KMS-11 (cell line): Measurements from ENCODE around the gene MEGF11.

Experiments used
- H2AFZ ChIP-seq: fragments of 200-600 bp; sonication (generic); 2 replicates; pipeline ENCODE4 v1.6.1; 2016; ENCODE audit warnings: antibody characterized with exemption, mixed run types, low read depth
- H3K27ac ChIP-seq: fragments of 200-600 bp; sonication (generic); 2 replicates; pipeline ENCODE4 v1.6.1; 2016; ENCODE audit warnings: mild to moderate bottlenecking, mixed run types
- H3K27me3 ChIP-seq: fragments of 200-600 bp; sonication (generic); 2 replicates; pipeline ENCODE4 v1.6.1; 2017; ENCODE audit warnings: mild to moderate bottlenecking, low read depth, mixed run types, moderate library complexity; ENCODE audit not compliant: insufficient read depth
- H3K36me3 ChIP-seq: fragments of 200-600 bp; sonication (generic); 2 replicates; pipeline ENCODE4 v1.6.1; 2017; ENCODE audit warnings: mild to moderate bottlenecking, mixed run types; ENCODE audit not compliant: insufficient read depth
- H3K4me1 ChIP-seq: fragments of 200-600 bp; sonication (generic); 2 replicates; pipeline ENCODE4 v1.6.1; 2016; ENCODE audit warnings: mild to moderate bottlenecking, low read depth, mixed run types; ENCODE audit not compliant: poor library complexity, severe bottlenecking
- H3K4me2 ChIP-seq: fragments of 200-600 bp; sonication (generic); 2 replicates; pipeline ENCODE4 v1.7.0; 2016; ENCODE audit warnings: mild to moderate bottlenecking, mixed run types
- H3K4me3 ChIP-seq: fragments of 200-600 bp; sonication (generic); IDR thresholded peaks from 2 replicates; pipeline ENCODE4 v1.6.1; 2017; ENCODE audit warnings: low read depth, low read length, mixed read lengths; ENCODE audit not compliant: insufficient read depth
- H3K79me2 ChIP-seq: fragments of 200-600 bp; sonication (generic); 2 replicates; pipeline ENCODE4 v1.6.1; 2016; ENCODE audit warnings: low read depth, mixed run types; ENCODE audit not compliant: insufficient read depth
- H3K9ac ChIP-seq: fragments of 200-600 bp; sonication (generic); 2 replicates; pipeline ENCODE4 v1.6.1; 2016; ENCODE audit warnings: mild to moderate bottlenecking, mixed run types
- H4K20me1 ChIP-seq: fragments of 200-600 bp; sonication (generic); 2 replicates; pipeline ENCODE4 v1.6.1; 2016; ENCODE audit warnings: mild to moderate bottlenecking, mixed run types; ENCODE audit not compliant: insufficient read depth
- TF ChIP-seq, protein P1 (sequence below): fragments of 200-600 bp; sonication (generic); conservative IDR thresholded peaks from 2 replicates; pipeline ENCODE4 v1.6.1; 2017; ENCODE audit warnings: low read depth, mild to moderate bottlenecking, antibody characterized with exemption, low read length, moderate library complexity, mixed read lengths

The MEGF11 gene

DNA sequence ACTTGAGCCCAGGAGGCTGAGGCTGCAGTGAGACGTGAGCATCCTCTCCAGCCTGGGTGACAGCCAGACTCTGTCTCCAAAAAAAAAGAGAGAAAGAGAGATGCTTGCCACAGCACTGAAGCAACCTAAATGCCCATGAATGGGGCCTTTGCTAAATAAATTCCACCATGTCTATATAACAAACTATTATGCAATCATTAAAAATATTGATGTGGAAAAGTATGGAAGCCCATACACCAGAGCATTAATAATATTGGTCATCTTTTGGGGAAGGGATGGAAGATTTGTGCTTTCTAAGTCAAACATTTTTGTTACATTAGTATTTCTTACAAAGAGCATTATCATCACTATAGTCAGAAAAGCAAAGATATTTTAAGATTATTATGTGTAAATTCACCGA is 116.6 kb downstream of the MEGF11 start:
- H3K4me1 ChIP-seq = no peaks in the 10 kb centered on the region
- no peak overlapping the region for H3K4me3 ChIP-seq
- no peaks in the 10 kb centered on the region for H4K20me1 ChIP-seq
- no peak overlapping the region for H3K9ac ChIP-seq
- H3K27ac ChIP-seq = no peak overlapping the region
- no peak overlapping the region for H3K4me2 ChIP-seq
- no peaks in the 10 kb centered on the region for H3K79me2 ChIP-seq
- no peaks in the 10 kb centered on the region for H3K36me3 ChIP-seq
- no peaks in the 10 kb centered on the region for H3K27me3 ChIP-seq
- TF ChIP-seq, protein P1, sequence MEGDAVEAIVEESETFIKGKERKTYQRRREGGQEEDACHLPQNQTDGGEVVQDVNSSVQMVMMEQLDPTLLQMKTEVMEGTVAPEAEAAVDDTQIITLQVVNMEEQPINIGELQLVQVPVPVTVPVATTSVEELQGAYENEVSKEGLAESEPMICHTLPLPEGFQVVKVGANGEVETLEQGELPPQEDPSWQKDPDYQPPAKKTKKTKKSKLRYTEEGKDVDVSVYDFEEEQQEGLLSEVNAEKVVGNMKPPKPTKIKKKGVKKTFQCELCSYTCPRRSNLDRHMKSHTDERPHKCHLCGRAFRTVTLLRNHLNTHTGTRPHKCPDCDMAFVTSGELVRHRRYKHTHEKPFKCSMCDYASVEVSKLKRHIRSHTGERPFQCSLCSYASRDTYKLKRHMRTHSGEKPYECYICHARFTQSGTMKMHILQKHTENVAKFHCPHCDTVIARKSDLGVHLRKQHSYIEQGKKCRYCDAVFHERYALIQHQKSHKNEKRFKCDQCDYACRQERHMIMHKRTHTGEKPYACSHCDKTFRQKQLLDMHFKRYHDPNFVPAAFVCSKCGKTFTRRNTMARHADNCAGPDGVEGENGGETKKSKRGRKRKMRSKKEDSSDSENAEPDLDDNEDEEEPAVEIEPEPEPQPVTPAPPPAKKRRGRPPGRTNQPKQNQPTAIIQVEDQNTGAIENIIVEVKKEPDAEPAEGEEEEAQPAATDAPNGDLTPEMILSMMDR = no peak
- no peak overlapping the region for H2AFZ ChIP-seq

DNA sequence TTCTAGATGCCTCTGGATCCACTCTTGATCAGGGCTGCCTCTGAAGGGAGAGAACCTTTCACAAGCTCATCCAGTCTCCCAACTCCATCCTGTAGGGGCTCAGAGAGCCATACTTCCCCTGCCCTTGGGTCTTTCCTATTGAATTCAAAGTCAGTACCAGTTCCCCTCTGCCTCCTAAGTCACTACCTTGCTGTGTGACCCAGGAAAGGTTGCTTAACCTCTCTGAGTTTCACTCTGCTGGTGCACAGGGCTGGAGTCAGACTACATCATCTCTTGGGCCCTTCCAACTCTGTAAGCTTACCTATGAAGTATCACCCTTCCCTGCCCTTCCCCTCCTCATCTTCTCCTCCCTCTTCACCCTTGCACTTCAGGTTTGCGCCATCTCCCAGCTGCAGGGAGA is 117.9 kb downstream of the MEGF11 start:
- Histone ChIP-seq H3K36me3 (no peaks in the 10 kb centered on the region), H3K9ac (no peak overlapping the region), H3K79me2 (no peaks in the 10 kb centered on the region), H2AFZ (no peak overlapping the region), H3K27me3 (no peaks in the 10 kb centered on the region; the same call in 1 of the 2 replicates), H3K4me2 (no peak overlapping the region), H3K4me3 (no peak overlapping the region), H4K20me1 (no peaks in the 10 kb centered on the region), H3K4me1 (no peaks in the 10 kb centered on the region), H3K27ac (no peak overlapping the region)
- TF ChIP-seq, protein P1 = no peak

DNA sequence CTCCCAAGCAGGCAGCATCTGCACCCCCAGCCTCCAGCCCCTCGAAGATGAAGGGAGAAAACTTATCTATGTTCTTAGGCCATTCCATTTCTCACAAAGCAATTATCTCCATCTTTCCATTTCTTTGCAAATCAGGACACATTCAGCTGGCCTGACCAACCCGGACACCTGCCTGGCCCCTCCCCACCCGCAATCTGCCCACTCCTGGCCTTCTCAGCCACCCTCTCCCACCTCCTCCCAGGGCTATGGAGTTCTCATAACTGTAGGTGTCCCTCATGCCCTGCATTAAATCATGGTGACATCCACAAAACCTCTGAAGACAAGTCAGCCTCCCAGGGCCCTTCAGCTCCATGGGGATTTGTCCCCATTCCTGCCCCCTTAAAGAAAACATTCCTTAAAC is 119.3 kb downstream of the MEGF11 start:
- Histone ChIP-seq H3K79me2 (no peaks in the 10 kb centered on the region), H3K4me3 (no peak overlapping the region), H3K4me2 (no peak overlapping the region), H3K4me1 (no peaks in the 10 kb centered on the region), H3K27me3 (peaks cover 3% of the 10 kb centered on the region), H4K20me1 (no peaks in the 10 kb centered on the region), H2AFZ (no peak overlapping the region), H3K27ac (no peak overlapping the region), H3K9ac (no peak overlapping the region), H3K36me3 (no peaks in the 10 kb centered on the region)
- TF ChIP-seq, protein P1 = no peak

DNA sequence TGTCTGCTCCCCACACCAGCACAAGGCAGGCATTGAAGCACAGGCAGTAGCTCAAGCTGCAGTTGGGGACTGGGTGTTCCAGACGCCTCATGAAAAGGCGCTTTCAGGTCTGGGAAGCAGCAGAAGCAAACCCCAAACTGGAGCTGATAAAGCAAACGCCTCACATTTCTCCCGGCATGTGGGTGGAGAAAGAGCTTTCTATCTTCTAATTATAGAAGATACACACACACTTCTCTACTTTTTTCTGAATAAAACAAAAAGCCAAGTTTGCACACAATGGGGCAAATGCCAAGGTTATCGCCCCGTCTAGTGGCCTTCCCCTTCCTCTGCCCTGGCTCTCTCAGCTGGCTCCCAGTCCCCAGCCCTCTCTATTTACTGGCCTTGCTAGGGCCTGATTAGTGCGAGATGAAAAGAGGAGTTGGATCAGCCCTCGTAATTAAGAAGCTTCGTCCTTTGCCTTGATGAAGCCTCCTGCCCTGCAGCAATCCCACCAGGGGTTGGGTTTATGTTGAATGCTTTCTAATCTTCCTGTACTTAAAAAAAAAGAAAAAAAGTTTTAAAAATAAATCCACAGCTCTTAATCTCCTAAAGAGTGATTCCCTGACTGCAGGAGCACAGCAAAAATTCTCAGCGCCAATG is 120.2 kb downstream of the MEGF11 start:
- Histone ChIP-seq H3K27me3 (peaks cover 3% of the 10 kb centered on the region), H3K79me2 (no peaks in the 10 kb centered on the region), H3K27ac (no peak overlapping the region), H2AFZ (no peak overlapping the region), H3K9ac (no peak overlapping the region), H3K36me3 (no peaks in the 10 kb centered on the region), H3K4me2 (no peak overlapping the region), H3K4me1 (no peaks in the 10 kb centered on the region), H3K4me3 (no peak overlapping the region), H4K20me1 (no peaks in the 10 kb centered on the region)
- TF ChIP-seq, protein P1 = no peak
